ENCODE results near the gene TRIM50. TPM values are rescaled to one million over a fixed set of nuclear protein-coding genes. Genes with fewer than 3 reads are reported as not detected.
A peak's percentile ranks its signal among the peaks of the same experiment; 100 is the strongest.
"Not testable (repeated sequence)": the region's sequence is repeated elsewhere in the genome, so short reads cannot be mapped to it uniquely, and the experiment has no call there.

Gene TRIM50
- total RNA-seq, 3 donors from 2014 or later, result 1.4 TPM; not detected in 2

GRCh38 chr7:73308074-73308664 lies 19.7 kb downstream of the TRIM50 start:
- Histone ChIP-seq H3K27me3 (no peaks in the 10 kb centered on the region), H3K36me3 (no peaks in the 10 kb centered on the region), H3K4me1 (peaks cover 0 to 3% of the 10 kb centered on the region in 2 donors), H3K4me3 (peak overlapping the region; percentile 60 to 91 (median 71)), H3K27ac (peak overlapping the region; percentile 68 to 84), H3K9me3 (no peaks in the 10 kb centered on the region)
- TF ChIP-seq POLR2A (IDR thresholded peaks at IDR 0.05) (no peak), POLR2AphosphoS5 (IDR thresholded peaks at IDR 0.05) (no peak), CTCF (IDR thresholded peaks at IDR 0.05) (no peak)
- DNase-seq (ENCODE audit: low spot score in 2 of 2), result no peak
- intact Hi-C loops (cut with DNase I; ENCODE audit: low total_unique reads), result no loop called here

- Histone ChIP-seq H3K27ac (no peak overlapping the region), H3K36me3 (no peaks in the 10 kb centered on the region), H3K27me3 (no peaks in the 10 kb centered on the region), H3K4me3 (peak overlapping the region in 1 of 3 donors; percentile 91), H3K4me1 (peaks cover 0 to 3% of the 10 kb centered on the region in 2 donors), H3K9me3 (no peaks in the 10 kb centered on the region)
- DNase-seq (ENCODE audit: low spot score in 2 of 2), result no peak
- TF ChIP-seq POLR2AphosphoS5 (IDR thresholded peaks at IDR 0.05), result no peak
- TF ChIP-seq POLR2A (IDR thresholded peaks at IDR 0.05), result no peak
- no peak for TF ChIP-seq CTCF (IDR thresholded peaks at IDR 0.05)
- intact Hi-C loops (cut with DNase I; ENCODE audit: low total_unique reads), result no loop called here
Observed at GRCh38 chr7:73307436-73307835, 20.4 kb downstream of the TRIM50 start.

GRCh38 chr7:73304612-73305387 lies 23.1 kb downstream of the TRIM50 start:
- DNase-seq (ENCODE audit: low spot score in 2 of 2); intact Hi-C loops (cut with DNase I; ENCODE audit: low total_unique reads): not testable (repeated sequence)

GRCh38 chr7:73304071-73304470 lies 23.8 kb downstream of the TRIM50 start:
- H3K27ac ChIP-seq, result no peak overlapping the region
- intact Hi-C loops (cut with DNase I; ENCODE audit: low total_unique reads), result no loop called here
- H3K9me3 ChIP-seq, result no peaks in the 10 kb centered on the region
- no peak for DNase-seq (ENCODE audit: low spot score in 2 of 2)
- no peaks in the 10 kb centered on the region for H3K36me3 ChIP-seq
- TF ChIP-seq POLR2AphosphoS5 (IDR thresholded peaks at IDR 0.05) (no peak), POLR2A (IDR thresholded peaks at IDR 0.05) (no peak), CTCF (IDR thresholded peaks at IDR 0.05) (no peak)
- no peak overlapping the region for H3K4me3 ChIP-seq
- no peaks in the 10 kb centered on the region for H3K27me3 ChIP-seq
- H3K4me1 ChIP-seq, result peaks cover 0 to 3% of the 10 kb centered on the region in 2 donors

More at GRCh38 chr7:73304612-73305387, 23.1 kb downstream of the TRIM50 start:
- H3K27me3 ChIP-seq, H3K4me1 ChIP-seq, H3K36me3 ChIP-seq, H3K9me3 ChIP-seq, H3K4me3 ChIP-seq, H3K27ac ChIP-seq: not testable (repeated sequence)

GRCh38 chr7:73303546-73303945 lies 24.3 kb downstream of the TRIM50 start:
- TF ChIP-seq POLR2AphosphoS5 (IDR thresholded peaks at IDR 0.05) (no peak), POLR2A (IDR thresholded peaks at IDR 0.05) (no peak), CTCF (IDR thresholded peaks at IDR 0.05) (no peak)
- Histone ChIP-seq H3K4me3 (no peak overlapping the region), H3K4me1 (peaks cover 0 to 3% of the 10 kb centered on the region in 2 donors), H3K9me3 (no peaks in the 10 kb centered on the region), H3K36me3 (no peaks in the 10 kb centered on the region), H3K27me3 (no peaks in the 10 kb centered on the region), H3K27ac (no peak overlapping the region)
- no peak for DNase-seq (ENCODE audit: low spot score in 2 of 2)
- intact Hi-C loops (cut with DNase I; ENCODE audit: low total_unique reads), result no loop called here

- H3K4me3 ChIP-seq; DNase-seq (ENCODE audit: low spot score in 2 of 2); H3K27me3 ChIP-seq; intact Hi-C loops (cut with DNase I; ENCODE audit: low total_unique reads); H3K36me3 ChIP-seq; H3K9me3 ChIP-seq; H3K4me1 ChIP-seq; H3K27ac ChIP-seq: not testable (repeated sequence)
Observed at GRCh38 chr7:73302846-73303245, 25.0 kb downstream of the TRIM50 start.

- intact Hi-C loops (cut with DNase I; ENCODE audit: low total_unique reads); H3K4me1 ChIP-seq; DNase-seq (ENCODE audit: low spot score in 2 of 2); H3K36me3 ChIP-seq; H3K4me3 ChIP-seq; H3K9me3 ChIP-seq; H3K27ac ChIP-seq; H3K27me3 ChIP-seq: not testable (repeated sequence)
Observed at GRCh38 chr7:73301108-73301507, 26.8 kb downstream of the TRIM50 start.

GRCh38 chr7:73299812-73300211 lies 28.1 kb downstream of the TRIM50 start:
- H3K9me3 ChIP-seq; H3K27ac ChIP-seq; H3K27me3 ChIP-seq; H3K4me3 ChIP-seq; H3K36me3 ChIP-seq; DNase-seq (ENCODE audit: low spot score in 2 of 2); H3K4me1 ChIP-seq; intact Hi-C loops (cut with DNase I; ENCODE audit: low total_unique reads): not testable (repeated sequence)

GRCh38 chr7:73297706-73298105 lies 30.2 kb downstream of the TRIM50 start:
- H3K27me3 ChIP-seq; DNase-seq (ENCODE audit: low spot score in 2 of 2); H3K4me3 ChIP-seq; H3K4me1 ChIP-seq; H3K36me3 ChIP-seq; intact Hi-C loops (cut with DNase I; ENCODE audit: low total_unique reads); H3K9me3 ChIP-seq; H3K27ac ChIP-seq: not testable (repeated sequence)
